Body of pancreas (tissue), 4 donors: ENCODE data around the gene STK40.

Experiments
- POLR2A ChIP-seq, 3 donors: fragments of 450-650 bp; IDR thresholded peaks; one replicate each; pipeline ENCODE4 v1.6.1; 2016; ENCODE audit warnings: antibody characterized with exemption in 3 of 3, mild to moderate bottlenecking in 2 of 3
- TF ChIP-seq, protein P1 (sequence below), 7 experiments: fragments of 450-650 bp in 4 of 7; fragments of 200-600 bp in 3 of 7; sonication (generic) in 3 of 7; IDR thresholded peaks; one replicate each; pipeline ENCODE4 v1.5.1; 2016 to 2019; ENCODE audit warnings: antibody characterized with exemption in 7 of 7

DNA sequence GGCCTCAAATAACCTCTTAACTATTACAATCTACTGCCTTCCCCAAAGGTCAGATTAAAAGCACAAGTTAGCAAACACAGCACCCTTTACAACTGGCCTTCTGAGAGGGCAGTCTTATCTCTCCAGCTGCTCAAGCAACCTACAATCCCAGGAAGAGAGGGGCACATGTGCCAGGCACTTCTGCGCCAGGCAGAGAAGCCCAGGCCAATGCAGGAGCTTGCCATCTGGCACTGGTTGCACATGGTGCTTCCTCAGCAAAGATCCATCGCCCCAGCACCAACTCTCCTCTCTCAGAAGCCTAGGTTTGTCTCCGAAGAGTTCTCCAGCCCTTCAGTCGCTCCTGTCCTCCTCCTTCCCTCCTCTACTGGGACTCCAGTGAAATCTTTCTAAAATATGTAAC lies 2.5 kb downstream of the STK40 start:
- peak in 2 of 3 donors; percentile 31 to 33 for TF ChIP-seq POLR2A (IDR thresholded peaks at IDR 0.05)
- TF ChIP-seq, protein P1, sequence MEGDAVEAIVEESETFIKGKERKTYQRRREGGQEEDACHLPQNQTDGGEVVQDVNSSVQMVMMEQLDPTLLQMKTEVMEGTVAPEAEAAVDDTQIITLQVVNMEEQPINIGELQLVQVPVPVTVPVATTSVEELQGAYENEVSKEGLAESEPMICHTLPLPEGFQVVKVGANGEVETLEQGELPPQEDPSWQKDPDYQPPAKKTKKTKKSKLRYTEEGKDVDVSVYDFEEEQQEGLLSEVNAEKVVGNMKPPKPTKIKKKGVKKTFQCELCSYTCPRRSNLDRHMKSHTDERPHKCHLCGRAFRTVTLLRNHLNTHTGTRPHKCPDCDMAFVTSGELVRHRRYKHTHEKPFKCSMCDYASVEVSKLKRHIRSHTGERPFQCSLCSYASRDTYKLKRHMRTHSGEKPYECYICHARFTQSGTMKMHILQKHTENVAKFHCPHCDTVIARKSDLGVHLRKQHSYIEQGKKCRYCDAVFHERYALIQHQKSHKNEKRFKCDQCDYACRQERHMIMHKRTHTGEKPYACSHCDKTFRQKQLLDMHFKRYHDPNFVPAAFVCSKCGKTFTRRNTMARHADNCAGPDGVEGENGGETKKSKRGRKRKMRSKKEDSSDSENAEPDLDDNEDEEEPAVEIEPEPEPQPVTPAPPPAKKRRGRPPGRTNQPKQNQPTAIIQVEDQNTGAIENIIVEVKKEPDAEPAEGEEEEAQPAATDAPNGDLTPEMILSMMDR (IDR thresholded peaks at IDR 0.05): peak in 1 of 7 experiments; percentile 4
